Measurements from ENCODE around the gene ETFB. TPM values are rescaled to one million over a fixed set of nuclear protein-coding genes. Genes with fewer than 3 reads are reported as not detected.

Gene ETFB
- total RNA-seq, 4 donors from 2014 or later, result 125 to 305 (median 154) TPM

DNA sequence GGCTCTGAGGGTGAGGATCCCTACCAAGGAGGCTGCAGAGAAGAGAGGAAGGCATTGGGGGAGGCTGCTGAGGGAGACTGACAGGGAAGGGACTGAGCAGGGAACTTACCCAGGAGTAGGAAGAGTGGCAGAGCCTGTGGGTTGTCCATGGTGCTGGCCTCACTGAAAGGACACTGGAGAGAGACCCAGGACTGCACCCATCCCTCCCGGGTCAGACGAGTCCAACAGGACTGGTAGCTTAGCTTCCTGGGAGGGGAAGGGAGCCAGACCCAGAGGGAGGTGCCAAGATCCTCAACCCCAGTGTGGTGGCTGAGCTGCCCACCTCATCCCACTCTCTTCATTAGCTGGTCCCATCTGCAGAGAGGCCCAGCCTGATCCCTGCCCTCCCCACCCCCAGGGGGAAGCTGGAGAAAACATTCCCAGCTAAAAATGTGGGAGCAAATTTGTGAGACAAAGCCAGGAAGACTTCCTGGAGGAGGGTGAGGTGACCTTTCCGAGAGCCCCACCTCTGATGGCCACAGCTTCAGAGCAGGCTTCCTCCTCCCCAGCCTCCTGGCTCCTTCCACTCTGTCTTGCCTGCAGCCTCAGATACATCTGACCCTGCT is 24.1 kb downstream of the ETFB start, which contains the start of gene VSIG10L:
TSS of gene VSIG10L (minus strand) at position 164 of the 605 bp plus-strand sequence. CDS start at position 149, 15 bp downstream.
- H3K27ac ChIP-seq, result peak within 1 kb of the TSS in 1 of 4 donors; percentile 83
- DNase-seq, result no peak
- no peaks in the 10 kb centered on the region for H3K27me3 ChIP-seq
- no peaks in the 10 kb centered on the region for H3K9me3 ChIP-seq
- TF ChIP-seq POLR2A (IDR thresholded peaks at IDR 0.05), result no peak
- peaks cover 0 to 21% (median 0%) of the 10 kb centered on the region in 3 donors for H3K36me3 ChIP-seq
- peaks cover 0 to 23% (median 6%) of the 10 kb centered on the region in 4 donors for H3K4me1 ChIP-seq
- H3K4me3 ChIP-seq, result no peak within 1 kb of the TSS

DNA sequence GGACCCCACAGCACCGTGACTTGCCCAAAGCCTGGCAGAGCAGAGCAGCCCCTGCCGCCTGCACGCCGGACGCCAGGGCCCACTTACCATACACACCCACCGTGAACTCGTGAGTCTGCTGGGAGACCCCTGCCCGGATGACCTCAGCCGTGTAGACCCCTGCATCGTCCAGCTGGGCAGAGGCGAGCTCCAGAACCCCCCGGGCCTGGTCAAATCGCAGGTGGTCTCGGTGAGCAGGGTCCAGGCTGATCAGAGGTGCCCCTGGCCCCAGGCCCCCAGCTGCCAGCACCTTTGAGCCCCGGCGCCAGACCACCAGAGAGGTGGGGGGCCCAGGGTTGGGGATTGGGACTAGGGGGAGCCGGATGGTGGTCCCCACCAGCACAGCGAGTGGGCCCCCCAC is 25.1 kb downstream of the ETFB start:
- H3K4me1 ChIP-seq, result peaks cover 0 to 23% (median 6%) of the 10 kb centered on the region in 4 donors
- TF ChIP-seq, protein P1, sequence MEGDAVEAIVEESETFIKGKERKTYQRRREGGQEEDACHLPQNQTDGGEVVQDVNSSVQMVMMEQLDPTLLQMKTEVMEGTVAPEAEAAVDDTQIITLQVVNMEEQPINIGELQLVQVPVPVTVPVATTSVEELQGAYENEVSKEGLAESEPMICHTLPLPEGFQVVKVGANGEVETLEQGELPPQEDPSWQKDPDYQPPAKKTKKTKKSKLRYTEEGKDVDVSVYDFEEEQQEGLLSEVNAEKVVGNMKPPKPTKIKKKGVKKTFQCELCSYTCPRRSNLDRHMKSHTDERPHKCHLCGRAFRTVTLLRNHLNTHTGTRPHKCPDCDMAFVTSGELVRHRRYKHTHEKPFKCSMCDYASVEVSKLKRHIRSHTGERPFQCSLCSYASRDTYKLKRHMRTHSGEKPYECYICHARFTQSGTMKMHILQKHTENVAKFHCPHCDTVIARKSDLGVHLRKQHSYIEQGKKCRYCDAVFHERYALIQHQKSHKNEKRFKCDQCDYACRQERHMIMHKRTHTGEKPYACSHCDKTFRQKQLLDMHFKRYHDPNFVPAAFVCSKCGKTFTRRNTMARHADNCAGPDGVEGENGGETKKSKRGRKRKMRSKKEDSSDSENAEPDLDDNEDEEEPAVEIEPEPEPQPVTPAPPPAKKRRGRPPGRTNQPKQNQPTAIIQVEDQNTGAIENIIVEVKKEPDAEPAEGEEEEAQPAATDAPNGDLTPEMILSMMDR (IDR thresholded peaks at IDR 0.05), result no peak
- no peak for TF ChIP-seq POLR2A (IDR thresholded peaks at IDR 0.05)
- H3K27me3 ChIP-seq, result no peaks in the 10 kb centered on the region
- peak overlapping the region in 1 of 4 donors; percentile 83 for H3K27ac ChIP-seq
- peaks cover 0 to 14% (median 0%) of the 10 kb centered on the region in 3 donors for H3K36me3 ChIP-seq
- DNase-seq, result no peak
- H3K9me3 ChIP-seq, result no peaks in the 10 kb centered on the region
- H3K4me3 ChIP-seq, result no peak overlapping the region

GRCh38 chr19:51339687-51340656 is 26.2 kb downstream of the ETFB start:
- peak overlapping the region; percentile 58 to 83 (median 78) for H3K4me3 ChIP-seq
- peak overlapping the region; percentile 76 to 86 (median 82) for H3K27ac ChIP-seq
- H3K27me3 ChIP-seq, result no peaks in the 10 kb centered on the region
- peak; percentile 48 to 61 for TF ChIP-seq POLR2A (IDR thresholded peaks at IDR 0.05)
- TF ChIP-seq, protein P1 (IDR thresholded peaks at IDR 0.05), result peak; percentile 22 to 82 (median 68)
- H3K9me3 ChIP-seq, result no peaks in the 10 kb centered on the region
- peak; percentile 97 to 100 (median 99) for DNase-seq
- peaks cover 0 to 4% (median 0%) of the 10 kb centered on the region in 3 donors for H3K36me3 ChIP-seq
- H3K4me1 ChIP-seq, result peaks cover 0 to 17% (median 6%) of the 10 kb centered on the region in 4 donors

DNA sequence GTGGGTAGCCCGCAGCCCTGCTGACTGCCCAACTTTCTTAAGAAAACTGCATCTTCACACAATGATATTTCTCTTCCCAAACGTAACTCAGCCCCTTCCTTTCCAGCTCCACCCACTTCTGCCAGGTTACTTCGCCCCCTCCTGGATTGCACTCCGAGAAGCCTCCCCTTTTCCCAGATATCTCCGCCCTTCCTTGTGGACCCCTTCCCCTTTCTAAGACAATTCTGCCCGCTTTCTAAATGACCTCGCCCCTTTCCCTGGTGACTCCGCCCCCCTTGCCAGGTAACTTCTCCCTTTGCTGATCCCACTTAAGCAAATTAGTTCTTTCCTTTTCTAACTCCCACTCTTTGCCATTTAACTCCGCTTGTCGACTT is 26.9 kb downstream of the ETFB start:
- H3K4me1 ChIP-seq, result peaks cover 0 to 15% (median 6%) of the 10 kb centered on the region in 4 donors
- DNase-seq, result no peak
- peak overlapping the region; percentile 76 to 86 (median 82) for H3K27ac ChIP-seq
- no peaks in the 10 kb centered on the region for H3K27me3 ChIP-seq
- no peaks in the 10 kb centered on the region for H3K9me3 ChIP-seq
- no peak for TF ChIP-seq POLR2A (IDR thresholded peaks at IDR 0.05)
- H3K36me3 ChIP-seq, result no peaks in the 10 kb centered on the region
- H3K4me3 ChIP-seq, result peak overlapping the region; percentile 58 to 83 (median 78)

DNA sequence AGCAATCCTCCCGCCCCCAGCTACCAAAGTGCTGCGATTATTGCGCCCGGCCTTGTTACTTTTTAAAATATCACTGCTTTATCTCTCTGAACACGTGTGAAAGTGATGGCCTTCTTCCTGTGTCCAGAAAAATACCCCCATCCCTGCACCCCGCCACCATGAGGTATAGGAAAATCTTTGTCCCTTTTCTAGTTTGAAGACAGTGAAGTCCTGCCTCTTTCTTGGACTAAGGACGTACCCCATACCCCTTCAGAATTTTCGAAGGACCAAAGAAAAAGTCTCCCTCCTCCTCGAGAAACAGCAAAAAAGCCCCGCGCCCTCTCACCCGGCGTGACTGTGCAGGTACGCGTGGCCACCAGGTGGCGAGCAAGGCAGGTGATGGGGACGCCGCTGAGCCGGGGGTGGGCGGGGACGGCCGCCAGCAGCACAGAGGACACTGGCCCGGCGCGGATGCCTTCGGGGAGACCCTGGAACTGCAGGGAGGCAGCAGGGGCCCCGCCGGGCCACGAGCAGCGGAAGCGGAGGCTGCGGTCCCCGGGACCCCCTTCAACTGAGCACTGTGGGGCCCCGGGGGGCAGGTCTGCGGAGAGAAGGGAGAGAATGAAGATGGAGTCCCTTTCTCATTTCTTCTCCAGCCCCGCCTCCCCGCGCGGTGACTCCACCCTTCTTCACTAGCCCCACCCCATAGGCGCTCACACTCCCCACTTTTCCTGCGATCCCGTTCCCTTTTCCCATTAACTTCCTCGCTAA is 27.4 kb downstream of the ETFB start:
- Histone ChIP-seq H3K27me3 (no peaks in the 10 kb centered on the region), H3K9me3 (no peaks in the 10 kb centered on the region), H3K27ac (peak overlapping the region; percentile 76 to 86 (median 82))

More for the DNA sequence above, 27.4 kb downstream of the ETFB start:
- no peak for TF ChIP-seq POLR2A (IDR thresholded peaks at IDR 0.05)
- TF ChIP-seq, protein P1 (IDR thresholded peaks at IDR 0.05), result peak; percentile 50 to 94 (median 86)
- Histone ChIP-seq H3K4me1 (peaks cover 0 to 15% (median 6%) of the 10 kb centered on the region in 4 donors), H3K4me3 (peak overlapping the region; percentile 58 to 83 (median 78)), H3K36me3 (no peaks in the 10 kb centered on the region)
- DNase-seq, result peak; percentile 92 to 95 (median 94)
